Smooth muscle cell of the brain vasculature (primary cell): ENCODE measurements around the gene SOCS1.
"Not testable (repeated sequence)": the region's sequence is repeated elsewhere in the genome, so short reads cannot be mapped to it uniquely, and the experiment has no call there.

ENCODE experiments used
- DNase-seq: peaks from one replicate; pipeline ENCODE4 v3.0.0-alpha.2; 2012; ENCODE audit warnings: low read depth, low spot score

SOCS1 gene, protein sequence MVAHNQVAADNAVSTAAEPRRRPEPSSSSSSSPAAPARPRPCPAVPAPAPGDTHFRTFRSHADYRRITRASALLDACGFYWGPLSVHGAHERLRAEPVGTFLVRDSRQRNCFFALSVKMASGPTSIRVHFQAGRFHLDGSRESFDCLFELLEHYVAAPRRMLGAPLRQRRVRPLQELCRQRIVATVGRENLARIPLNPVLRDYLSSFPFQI

GRCh38 chr16:11255737-11256660 lies at the start of gene SOCS1:
Gene SOCS1, minus strand, starts transcription at chr16:11256204. Its CDS starts 726 bp downstream, at chr16:11255478.
- peak; percentile 45 for DNase-seq

DNA sequence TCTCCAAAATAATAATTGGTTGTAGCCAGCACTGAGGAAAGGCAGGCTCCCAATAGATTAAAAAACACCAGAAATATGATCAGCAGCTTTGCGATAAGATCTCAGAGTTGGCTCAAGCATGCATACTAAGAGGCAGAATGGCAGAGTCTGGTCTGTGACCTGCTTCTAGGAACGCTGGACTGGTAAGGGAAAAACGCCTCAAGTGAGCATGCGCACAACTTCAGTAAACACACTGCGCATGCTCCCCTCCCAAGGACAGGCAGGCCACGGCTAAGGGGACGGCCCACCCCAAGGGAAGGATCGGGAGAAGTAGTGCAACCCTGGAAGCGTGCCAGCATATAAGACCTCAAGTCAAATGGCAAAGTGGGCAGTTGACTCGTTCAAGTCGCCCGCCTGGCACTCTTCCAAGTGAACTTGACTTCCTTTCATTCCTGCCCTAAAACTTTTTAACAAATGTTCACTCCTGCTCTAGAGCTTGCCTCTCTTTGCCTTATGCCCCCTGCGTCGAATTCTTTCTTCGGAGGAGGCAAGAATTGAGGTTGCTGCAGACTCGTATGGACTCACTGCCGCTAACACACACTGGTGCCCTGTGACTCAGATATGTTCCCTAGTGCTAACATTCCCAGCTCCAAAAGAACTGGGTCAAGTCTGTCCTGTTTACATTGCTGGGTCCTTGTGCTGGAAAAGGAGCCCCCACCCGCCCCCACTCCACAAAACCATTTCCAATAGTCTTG lies 47.6 kb upstream of the SOCS1 start:
- no peak for DNase-seq

GRCh38 chr16:11302977-11303376 lies 47.0 kb upstream of the SOCS1 start:
- no peak for DNase-seq

DNA sequence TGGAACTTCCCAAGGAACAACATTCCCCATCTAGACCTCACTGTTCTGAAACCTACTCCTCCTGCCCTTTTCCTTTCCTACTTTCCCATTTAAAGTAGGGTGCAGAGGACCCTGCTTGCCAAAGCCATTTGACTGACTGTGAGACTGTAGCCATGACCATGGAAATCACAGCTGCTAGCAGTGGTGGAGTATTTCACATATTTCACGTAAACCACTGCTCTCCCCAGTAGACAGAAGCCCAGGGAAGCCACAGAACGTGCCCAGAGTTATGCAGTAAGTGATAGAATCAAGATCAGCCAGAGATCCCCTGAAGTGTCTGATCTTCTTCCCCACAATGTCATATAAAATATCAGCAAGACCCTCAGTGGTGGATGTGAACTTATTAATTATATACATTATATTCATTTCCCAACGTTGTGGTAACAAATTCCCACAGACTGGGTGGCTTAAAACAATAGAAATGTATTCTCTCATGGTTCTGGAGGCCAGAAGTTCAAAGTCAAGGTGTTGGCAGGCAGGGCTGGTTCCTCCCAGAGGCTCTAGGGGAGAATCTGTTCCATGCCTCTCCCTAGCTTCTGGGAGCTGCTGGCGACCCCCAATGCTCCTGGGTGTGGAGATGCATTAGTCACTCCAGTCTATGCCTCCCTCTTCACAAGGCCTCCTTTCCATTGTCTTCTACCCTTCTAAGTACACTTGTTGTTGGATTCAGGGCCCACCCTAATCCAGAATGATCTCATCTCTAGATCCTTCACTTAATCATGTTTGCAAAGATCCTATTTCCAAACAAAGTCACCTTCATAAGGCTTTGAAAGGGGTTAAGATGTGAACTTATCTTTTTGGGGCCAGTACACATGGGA lies 45.9 kb upstream of the SOCS1 start:
- no peak for DNase-seq

GRCh38 chr16:11300560-11300892 lies 44.5 kb upstream of the SOCS1 start:
- DNase-seq = no peak

- DNase-seq = no peak
Observed at GRCh38 chr16:11299865-11300559, 44.0 kb upstream of the SOCS1 start.

GRCh38 chr16:11298950-11299547 lies 43.0 kb upstream of the SOCS1 start:
- not testable (repeated sequence) for DNase-seq

DNA sequence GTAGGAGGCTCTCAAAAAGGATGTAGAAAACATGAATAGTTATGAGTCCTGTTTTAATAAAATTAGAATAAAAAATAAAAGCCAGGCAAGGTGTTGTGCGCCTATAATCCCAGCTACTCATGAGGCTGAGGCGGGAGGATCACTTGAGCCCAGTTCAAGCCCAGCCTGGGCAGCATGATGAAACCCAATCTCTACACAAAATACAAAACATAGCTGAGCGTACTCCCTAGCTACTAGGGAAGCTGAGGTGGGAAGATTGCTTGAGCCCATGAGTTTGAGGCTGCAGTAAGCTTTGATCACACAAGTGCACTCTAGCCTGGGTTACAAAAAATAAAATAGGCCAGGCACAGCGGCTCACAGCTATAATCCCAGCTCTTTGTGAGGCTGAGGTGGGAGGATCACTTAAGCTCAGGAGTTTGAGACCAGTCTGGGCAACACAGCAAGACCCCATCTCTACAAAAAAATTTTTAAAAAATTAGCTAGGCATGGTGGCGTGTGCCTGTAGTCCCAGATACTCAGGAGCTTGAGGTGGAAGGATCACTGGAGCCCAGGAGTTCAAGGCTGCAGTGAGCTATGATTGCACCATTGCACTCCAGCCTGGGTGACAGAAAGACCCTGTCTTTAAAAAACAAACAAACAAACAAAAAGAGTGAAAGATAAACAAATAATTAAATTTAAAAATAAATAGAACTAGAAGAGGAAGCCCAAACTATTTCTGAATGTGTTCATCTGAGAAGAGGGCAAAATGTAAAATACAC lies 42.3 kb upstream of the SOCS1 start:
- DNase-seq = no peak

- DNase-seq = no peak
Observed at GRCh38 chr16:11297492-11298142, 41.6 kb upstream of the SOCS1 start.

GRCh38 chr16:11296706-11297491 lies 40.9 kb upstream of the SOCS1 start:
- DNase-seq = no peak

- DNase-seq = no peak
Observed at GRCh38 chr16:11296351-11296705, 40.3 kb upstream of the SOCS1 start.

GRCh38 chr16:11295672-11296071 lies 39.7 kb upstream of the SOCS1 start:
- no peak for DNase-seq

- DNase-seq = no peak
Observed at GRCh38 chr16:11292076-11292748, 36.2 kb upstream of the SOCS1 start.

GRCh38 chr16:11291091-11291703 lies 35.2 kb upstream of the SOCS1 start:
- no peak for DNase-seq

DNA sequence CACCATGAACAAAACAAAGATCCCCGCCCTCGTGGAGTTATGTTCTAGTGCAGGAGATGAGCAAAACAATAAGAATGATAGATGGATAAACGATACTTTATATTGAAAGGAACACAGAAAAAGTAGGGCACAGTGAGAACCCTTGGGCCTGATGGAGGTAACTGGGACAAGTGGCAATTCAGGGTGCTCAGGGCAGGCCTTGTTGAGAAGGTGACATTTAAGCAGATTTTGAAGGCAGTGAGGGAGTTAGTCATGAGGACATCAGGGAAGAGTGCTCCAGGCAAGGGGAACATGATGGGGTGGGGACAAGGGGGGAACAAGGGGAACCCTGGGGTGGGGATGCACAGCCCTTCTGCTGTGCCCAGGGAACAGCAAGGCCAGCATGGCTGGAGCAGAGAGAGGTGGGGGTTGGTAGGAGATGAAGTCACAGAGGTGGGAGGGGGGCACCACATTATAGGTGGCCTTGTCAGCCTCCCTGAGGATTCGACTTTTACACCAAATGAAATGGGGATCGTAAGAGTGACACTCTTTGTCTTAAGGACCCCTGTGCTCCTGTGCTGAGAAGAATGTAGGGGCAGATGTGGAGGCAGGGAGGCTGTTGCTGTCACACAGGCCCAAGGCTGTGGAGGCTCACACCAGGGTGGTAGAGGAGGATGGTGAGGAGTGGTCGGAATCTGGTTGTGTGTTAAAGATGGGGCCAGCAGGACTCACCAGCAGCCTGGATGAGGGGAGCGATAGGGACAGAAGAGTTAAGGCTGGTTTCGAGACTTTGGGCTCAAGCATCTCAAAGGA lies 34.3 kb upstream of the SOCS1 start:
- DNase-seq = no peak

GRCh38 chr16:11289696-11290095 lies 33.7 kb upstream of the SOCS1 start:
- not testable (repeated sequence) for DNase-seq

- no peak for DNase-seq
Observed at GRCh38 chr16:11289202-11289601, 33.2 kb upstream of the SOCS1 start.
